GM12892 (cell line): ENCODE data around the gene CAPN3.

Experiments used
- POLR2A ChIP-seq: IDR thresholded peaks from 2 replicates; pipeline ENCODE4 v1.6.1; 2011; ENCODE audit warnings: low read depth, low read length, control low read depth
- TAF1 ChIP-seq: IDR thresholded peaks from 2 replicates; pipeline ENCODE4 v1.6.1; 2011; ENCODE audit warnings: low read depth, mild to moderate bottlenecking, control low read depth, low read length, borderline replicate concordance

- TF ChIP-seq POLR2A: no peak
- TF ChIP-seq TAF1: no peak
Observed at GRCh38 chr15:42364529-42364928, 5.2 kb downstream of the CAPN3 start.
